AG09309 (cell line): ENCODE measurements around the gene PEX11B.

Source experiments
- DNase-seq: peaks from one replicate; pipeline ENCODE4 v3.0.0-alpha.2; 2010; ENCODE audit warnings: low read depth
- H3K4me3 ChIP-seq: 2 replicates; pipeline ENCODE4 v1.5.1; 2011; ENCODE audit warnings: mild to moderate bottlenecking, low read depth, low read length, moderate library complexity; ENCODE audit not compliant: control insufficient read depth
- CTCF ChIP-seq: IDR thresholded peaks from 2 replicates; pipeline ENCODE4 v1.5.1; 2011; ENCODE audit warnings: mild to moderate bottlenecking, low read depth, low read length, inconsistent platforms; ENCODE audit not compliant: insufficient read depth, control insufficient read depth; ENCODE audit errors: missing control alignments

Gene PEX11B

GRCh38 chr1:145908653-145909052 lies 9.9 kb downstream of the PEX11B start:
- TF ChIP-seq CTCF: no peak
- no peak for DNase-seq
- H3K4me3 ChIP-seq: no peak overlapping the region

GRCh38 chr1:145906954-145907753 lies 11.4 kb downstream of the PEX11B start:
- DNase-seq: no peak
- no peak overlapping the region for H3K4me3 ChIP-seq
- TF ChIP-seq CTCF: no peak

GRCh38 chr1:145901312-145902021 lies 17.1 kb downstream of the PEX11B start:
- no peak overlapping the region for H3K4me3 ChIP-seq
- DNase-seq: no peak
- TF ChIP-seq CTCF: no peak

GRCh38 chr1:145898756-145899155 lies 19.8 kb downstream of the PEX11B start:
- DNase-seq: no peak
- TF ChIP-seq CTCF: no peak
- no peak overlapping the region for H3K4me3 ChIP-seq

- TF ChIP-seq CTCF: no peak
- no peak overlapping the region for H3K4me3 ChIP-seq
- DNase-seq: no peak
These were observed 20.5 kb downstream of the PEX11B start for GRCh38 chr1:145897969-145898368.

- no peak for DNase-seq
- TF ChIP-seq CTCF: no peak
- no peak overlapping the region for H3K4me3 ChIP-seq
These were observed 23.0 kb downstream of the PEX11B start for GRCh38 chr1:145895471-145895870.
